ENCODE data around the gene HIGD1A. TPM values are rescaled to one million over a fixed set of nuclear protein-coding genes. Genes with fewer than 3 reads are reported as not detected.

HIGD1A gene
- total and polyA plus RNA-seq, 2 of the 4 experiments (the other 2 are of a cell fraction): 86.6 to 137 TPM

DNA sequence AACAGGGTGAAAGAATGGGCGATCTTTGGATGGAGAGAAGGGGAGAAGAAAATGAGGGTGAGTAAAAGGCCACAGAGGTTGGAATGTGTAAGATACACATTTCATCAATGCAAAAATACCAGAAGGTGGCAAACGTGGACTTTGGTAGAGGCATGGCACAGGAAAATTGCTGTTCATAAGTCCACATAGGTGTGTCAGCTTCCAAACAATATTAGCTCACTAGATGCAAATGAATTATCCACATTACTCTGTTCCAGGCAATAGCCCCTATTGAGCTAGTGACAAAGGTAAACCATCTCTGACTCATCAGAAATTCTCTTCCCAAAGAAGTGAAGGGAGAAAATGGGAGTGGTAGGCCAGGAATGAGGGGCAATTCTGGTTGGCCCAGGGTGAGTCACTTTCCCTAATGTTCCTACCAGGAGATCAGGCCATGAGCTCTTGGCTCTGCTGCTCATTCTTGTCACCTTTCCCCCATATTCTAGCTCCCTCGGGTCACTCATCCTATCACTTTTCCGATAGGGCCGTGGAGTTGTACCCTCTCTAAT lies 24.9 kb upstream of the HIGD1A start:
- WGBS, 2 experiments (ENCODE audit: extremely low coverage in 2 of 2, insufficient read length in 1 of 2): no CpG with 5 or more reads among the region's 5 CpGs
- CTCF ChIA-PET: no interaction called here
- no peak overlapping the region for H3K14ac ChIP-seq (replicated peaks; ENCODE audit: low read depth, low read length)
- H3K9me1 ChIP-seq (ENCODE audit: insufficient read depth, low read length): no peaks in the 10 kb centered on the region
- H3K4me1 ChIP-seq (ENCODE audit: control insufficient read depth, insufficient read depth, low read length): no peaks in the 10 kb centered on the region
- no peak overlapping the region for H2AK5ac ChIP-seq (ENCODE audit: low read depth, low read length)
- BruUV-seq (replicated peaks): no TSS peak
- no peak overlapping the region for H3K23ac ChIP-seq (ENCODE audit: low read depth, low read length)
- no peak overlapping the region for H4K5ac ChIP-seq (ENCODE audit: low read depth, low read length)
- no peak overlapping the region for H3K4ac ChIP-seq (ENCODE audit: low read depth, low read length)
- no peak overlapping the region for H3K18ac ChIP-seq (ENCODE audit: low read depth, low read length)
- no peak overlapping the region for H2BK5ac ChIP-seq (ENCODE audit: low read depth, low read length, poor library complexity, severe bottlenecking)
- ATAC-seq (ENCODE audit: low read depth) (no peak), DNase-seq (no peak)
- no peak overlapping the region for H4K91ac ChIP-seq (ENCODE audit: insufficient read depth, low read depth, low read length)
- in situ Hi-C loops (cut with MboI; ENCODE audit: low sequenced_read_pairs): no loop called here
- POLR2A ChIA-PET (ENCODE audit: unreplicated experiment): no interaction called here
- TF ChIP-seq MXI1 (IDR thresholded peaks at IDR 0.05; ENCODE audit: borderline replicate concordance, low read depth, low read length) (no peak), MAFK (IDR thresholded peaks at IDR 0.05; ENCODE audit: low read depth, low read length) (no peak), RCOR1 (IDR thresholded peaks at IDR 0.05; ENCODE audit: insufficient replicate concordance, low read length) (no peak)
- TF ChIP-seq, protein P1, sequence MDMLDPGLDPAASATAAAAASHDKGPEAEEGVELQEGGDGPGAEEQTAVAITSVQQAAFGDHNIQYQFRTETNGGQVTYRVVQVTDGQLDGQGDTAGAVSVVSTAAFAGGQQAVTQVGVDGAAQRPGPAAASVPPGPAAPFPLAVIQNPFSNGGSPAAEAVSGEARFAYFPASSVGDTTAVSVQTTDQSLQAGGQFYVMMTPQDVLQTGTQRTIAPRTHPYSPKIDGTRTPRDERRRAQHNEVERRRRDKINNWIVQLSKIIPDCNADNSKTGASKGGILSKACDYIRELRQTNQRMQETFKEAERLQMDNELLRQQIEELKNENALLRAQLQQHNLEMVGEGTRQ (IDR thresholded peaks at IDR 0.05; ENCODE audit: low read depth, low read length): no peak
- no peak overlapping the region for H4K8ac ChIP-seq (ENCODE audit: low read depth in 2 of 2, low read length in 2 of 2)
- H3K4me2 ChIP-seq (ENCODE audit: low read depth, low read length): no peak overlapping the region
- no peak overlapping the region for H2BK20ac ChIP-seq (ENCODE audit: low read depth, low read length)
- H3K27ac ChIP-seq (ENCODE audit: insufficient read depth, low read length): no peak overlapping the region
- H3K56ac ChIP-seq (ENCODE audit: extremely low read depth, insufficient read depth, low read length): no peak overlapping the region
- H3K79me1 ChIP-seq (ENCODE audit: low read depth in 1 of 2, low read length in 2 of 2): no peaks in the 10 kb centered on the region
- no peaks in the 10 kb centered on the region for H4K20me1 ChIP-seq (ENCODE audit: insufficient read depth, low read length)
- no peak overlapping the region for H2AFZ ChIP-seq (replicated peaks; ENCODE audit: low read length, poor library complexity)
- no peak overlapping the region for H2BK120ac ChIP-seq (ENCODE audit: low read depth, low read length)
- H2BK15ac ChIP-seq (ENCODE audit: low read depth, low read length): no peak overlapping the region
- no peak overlapping the region for H3K9ac ChIP-seq (ENCODE audit: low read depth, low read length)
- no peaks in the 10 kb centered on the region for H3K9me3 ChIP-seq (ENCODE audit: control insufficient read depth, insufficient read depth, low read length)
- H3K36me3 ChIP-seq (ENCODE audit: control insufficient read depth, insufficient read depth, low read length): no peaks in the 10 kb centered on the region
- intact Hi-C loops (cut with micrococcal nuclease): no loop called here
- dilution Hi-C loops (cut with HindIII; ENCODE audit: low sequenced_read_pairs, unreplicated experiment): no loop called here
- H3K27me3 ChIP-seq (ENCODE audit: control insufficient read depth, insufficient read depth, low read length): peaks cover 12% of the 10 kb centered on the region
- no peak overlapping the region for H2AK9ac ChIP-seq (replicated peaks; ENCODE audit: low read depth, low read length, poor library complexity)
- H3K4me3 ChIP-seq (ENCODE audit: insufficient read depth, low read depth, low read length): no peak overlapping the region

Measured in IMR-90 (cell line).